ENCODE measurements around the gene STAC. TPM values are rescaled to one million over a fixed set of nuclear protein-coding genes. Genes with fewer than 3 reads are reported as not detected.
"Not testable (repeated sequence)": the region's sequence is repeated elsewhere in the genome, so short reads cannot be mapped to it uniquely, and the experiment has no call there.

STAC gene
- total and polyA plus RNA-seq, 5 experiments from 2014 or later = not detected

DNA sequence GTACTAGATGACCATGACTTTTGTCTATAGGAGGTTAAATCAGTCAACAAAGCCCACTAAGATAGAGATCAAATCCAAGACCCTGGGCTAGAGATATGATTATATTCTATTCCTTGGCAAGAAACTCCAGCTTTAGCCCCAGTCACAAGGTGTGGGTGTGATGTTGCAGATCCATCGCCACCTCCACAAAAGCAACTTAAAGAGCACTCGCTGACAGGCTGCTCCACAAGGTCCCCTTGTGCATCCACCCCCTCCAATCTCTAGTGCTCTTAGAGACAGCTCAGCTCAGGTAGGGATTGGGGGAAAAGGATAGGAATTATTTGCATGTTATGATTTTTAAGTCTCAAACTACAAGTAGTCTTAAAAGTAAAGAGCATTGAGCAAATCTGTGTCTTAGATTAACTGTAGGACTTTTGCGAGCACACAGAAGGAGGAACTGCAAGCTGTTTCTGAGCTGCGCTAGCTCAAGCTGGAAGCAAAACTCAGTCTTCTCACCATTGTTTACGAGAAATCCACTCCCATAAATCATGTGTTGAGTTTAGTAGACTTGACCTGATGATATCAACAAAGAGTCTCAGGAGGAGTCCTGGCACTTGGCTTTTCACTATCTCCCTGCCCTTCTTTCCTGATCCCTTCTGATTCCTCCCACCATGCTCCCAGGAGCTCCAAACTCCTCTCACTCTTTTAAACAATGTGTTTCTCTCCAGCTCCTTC lies 177.6 kb downstream of the STAC start:
- ATAC-seq (no peak), DNase-seq (no peak)
- Mint-ChIP-seq H3K4me1 (peaks cover 0 to 10% (median 0%) of the 10 kb centered on the region in 4 donors), H3K27me3 (peaks cover 0 to 7% (median 3%) of the 10 kb centered on the region in 5 donors), H3K4me3 (no peak overlapping the region), H3K9me3 (peaks cover 0 to 3% (median 0%) of the 10 kb centered on the region in 9 donors), H3K27ac (no peak overlapping the region), H3K36me3 (no peaks in the 10 kb centered on the region)
- POLR2A ChIA-PET = no interaction called here

DNA sequence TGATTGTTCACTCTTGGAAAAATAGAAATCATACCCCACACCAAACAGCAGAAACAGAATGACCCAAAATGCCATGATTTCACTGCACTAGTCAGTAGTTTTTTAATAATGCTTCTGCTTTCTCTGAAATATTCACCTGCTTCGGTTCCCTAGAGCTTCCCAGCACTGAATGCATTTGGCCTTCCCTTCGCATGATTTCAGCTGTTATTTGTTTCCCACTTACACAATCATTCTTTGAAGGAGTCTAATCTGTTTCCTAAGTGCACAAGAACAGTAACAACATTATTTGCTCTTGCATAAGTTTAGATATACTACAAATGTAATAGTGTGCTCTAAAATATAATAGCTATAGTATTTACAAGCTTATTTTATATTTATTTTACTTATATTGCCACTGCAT lies 178.7 kb downstream of the STAC start:
- H3K9me3 Mint-ChIP-seq = peaks cover 0 to 3% (median 0%) of the 10 kb centered on the region in 9 donors
- DNase-seq (no peak), ATAC-seq (no peak)
- POLR2A ChIA-PET = no interaction called here
- H3K27me3 Mint-ChIP-seq = peaks cover 0 to 7% (median 3%) of the 10 kb centered on the region in 5 donors
- no peaks in the 10 kb centered on the region for H3K36me3 Mint-ChIP-seq
- peaks cover 0 to 10% (median 0%) of the 10 kb centered on the region in 4 donors for H3K4me1 Mint-ChIP-seq
- H3K27ac Mint-ChIP-seq = no peak overlapping the region
- H3K4me3 Mint-ChIP-seq = no peak overlapping the region

DNA sequence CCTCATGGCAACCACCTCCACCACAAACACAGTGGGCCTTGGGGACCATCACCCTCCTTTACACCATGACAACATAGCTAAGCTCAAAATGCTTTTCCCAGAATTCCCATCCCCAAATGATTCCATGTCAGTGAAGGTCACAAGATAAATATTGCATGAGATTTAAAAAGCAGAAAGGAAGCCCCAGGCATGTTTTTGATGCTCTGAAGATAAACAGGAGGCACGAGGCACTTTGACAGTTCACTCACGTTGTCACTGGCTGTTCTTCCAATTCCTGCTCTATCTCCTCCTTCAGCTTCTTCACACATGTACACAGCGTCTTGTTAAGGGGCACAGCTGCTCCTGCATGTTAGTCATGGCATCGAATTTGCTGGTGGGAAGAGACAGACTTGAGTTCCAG lies 180.4 kb downstream of the STAC start:
- Mint-ChIP-seq H3K27ac (no peak overlapping the region), H3K36me3 (no peaks in the 10 kb centered on the region), H3K9me3 (peaks cover 0 to 1% (median 0%) of the 10 kb centered on the region in 9 donors), H3K4me3 (no peak overlapping the region), H3K27me3 (peaks cover 0 to 7% (median 3%) of the 10 kb centered on the region in 5 donors), H3K4me1 (peaks cover 0 to 10% (median 0%) of the 10 kb centered on the region in 4 donors)
- no peak for ATAC-seq
- POLR2A ChIA-PET = no interaction called here
- no peak for DNase-seq

DNA sequence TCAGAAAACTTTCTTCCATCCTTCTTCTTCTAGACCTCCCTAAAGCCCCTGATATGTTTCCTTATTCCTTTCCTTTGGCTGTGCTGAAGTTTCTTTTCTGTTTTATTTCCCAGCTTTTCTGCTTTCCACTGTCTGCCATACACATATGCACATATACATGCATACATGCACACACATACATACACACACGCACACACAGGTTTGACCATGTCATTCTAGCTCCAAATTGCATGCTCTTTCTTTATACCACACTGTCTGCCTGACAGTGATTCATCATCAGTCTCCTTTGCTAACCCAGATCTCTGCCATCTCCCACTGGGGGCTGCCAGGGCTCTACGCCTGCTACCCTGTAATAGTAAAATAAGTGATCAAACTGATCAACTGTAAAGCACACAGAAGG lies 181.3 kb downstream of the STAC start:
- DNase-seq (no peak), ATAC-seq (no peak)
- H3K4me3 Mint-ChIP-seq = no peak overlapping the region
- H3K27ac Mint-ChIP-seq = no peak overlapping the region
- H3K36me3 Mint-ChIP-seq = no peaks in the 10 kb centered on the region
- H3K4me1 Mint-ChIP-seq = peaks cover 0 to 10% (median 0%) of the 10 kb centered on the region in 4 donors
- H3K27me3 Mint-ChIP-seq = peaks cover 0 to 7% (median 3%) of the 10 kb centered on the region in 5 donors
- POLR2A ChIA-PET = no interaction called here
- peaks cover 0 to under 1% (median 0%) of the 10 kb centered on the region in 9 donors for H3K9me3 Mint-ChIP-seq

DNA sequence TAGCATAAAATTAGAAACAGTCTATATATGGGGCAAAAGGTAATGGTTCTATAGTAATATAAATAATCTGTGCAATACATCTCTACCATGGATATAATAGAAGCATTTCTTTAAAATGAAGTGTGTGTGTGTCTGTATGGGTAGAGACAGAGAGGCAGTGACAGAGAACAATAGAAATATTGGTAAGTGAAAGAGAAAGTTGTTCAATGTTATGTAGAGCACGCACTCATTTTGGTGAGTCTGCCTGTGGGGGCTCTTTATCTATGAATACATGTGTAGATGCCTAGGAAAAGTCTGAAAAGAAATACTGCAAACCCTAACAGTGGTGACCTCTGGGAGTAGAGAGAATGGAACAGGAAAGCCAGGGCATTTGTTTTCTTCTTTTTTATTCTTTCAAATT lies 182.6 kb downstream of the STAC start:
- H3K4me3 Mint-ChIP-seq = no peak overlapping the region
- peaks cover 0 to 7% (median 1%) of the 10 kb centered on the region in 5 donors for H3K27me3 Mint-ChIP-seq
- H3K27ac Mint-ChIP-seq = no peak overlapping the region
- DNase-seq = no peak
- POLR2A ChIA-PET = no interaction called here
- peaks cover 0 to 8% (median 0%) of the 10 kb centered on the region in 9 donors for H3K9me3 Mint-ChIP-seq
- no peak for ATAC-seq
- no peaks in the 10 kb centered on the region for H3K4me1 Mint-ChIP-seq
- H3K36me3 Mint-ChIP-seq = no peaks in the 10 kb centered on the region

DNA sequence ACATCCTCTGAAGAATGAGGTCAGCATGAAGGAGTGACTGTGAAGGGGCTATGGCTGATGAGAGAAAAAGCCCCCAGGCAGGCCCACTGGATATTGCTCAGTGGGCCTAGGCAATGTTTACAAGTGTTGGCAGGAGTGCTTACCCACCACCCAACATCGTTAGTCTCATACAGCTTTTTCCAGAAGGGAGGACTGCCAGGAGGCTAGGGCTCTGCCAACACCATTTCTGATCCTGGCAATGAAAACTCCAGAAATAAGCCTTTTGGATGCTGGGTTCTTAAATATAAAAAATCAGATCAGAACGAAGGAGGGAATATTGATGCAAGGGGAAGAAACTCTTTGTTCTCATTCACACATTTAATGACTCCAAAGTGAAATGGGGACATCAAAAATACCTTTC lies 194.9 kb downstream of the STAC start:
- H3K4me1 Mint-ChIP-seq = no peaks in the 10 kb centered on the region
- ATAC-seq (no peak), DNase-seq (no peak)
- peaks cover 3 to 26% (median 14%) of the 10 kb centered on the region in 9 donors for H3K9me3 Mint-ChIP-seq
- peaks cover 0 to 22% (median 4%) of the 10 kb centered on the region in 5 donors for H3K27me3 Mint-ChIP-seq
- H3K36me3 Mint-ChIP-seq = peaks cover 2 to 8% (median 3%) of the 10 kb centered on the region in 3 donors
- H3K4me3 Mint-ChIP-seq = no peak overlapping the region
- POLR2A ChIA-PET = no interaction called here
- H3K27ac Mint-ChIP-seq = no peak overlapping the region

DNA sequence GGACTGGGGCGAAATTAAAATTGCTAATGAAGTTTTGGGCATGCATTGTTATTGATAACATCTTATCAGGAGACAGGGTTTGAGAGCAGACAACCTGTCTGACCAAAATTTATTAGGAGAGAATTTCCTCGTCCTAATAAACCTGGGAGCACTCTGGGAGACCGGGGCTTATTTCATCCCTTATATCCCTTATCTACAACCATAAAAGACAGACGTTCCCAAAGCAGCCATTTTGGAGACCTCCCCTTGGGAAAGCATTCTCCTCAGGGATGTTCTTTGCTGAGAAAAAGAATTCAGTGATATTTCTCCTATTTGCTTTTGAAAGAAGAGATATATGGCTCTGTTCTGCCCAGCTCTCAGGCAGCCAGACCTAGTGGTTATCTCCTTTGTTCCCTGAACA lies 198.1 kb downstream of the STAC start:
- Mint-ChIP-seq H3K9me3 (peaks cover 3 to 27% (median 17%) of the 10 kb centered on the region in 9 donors), H3K27me3 (peaks cover 7 to 39% (median 13%) of the 10 kb centered on the region in 5 donors), H3K36me3 (peaks cover 2 to 21% (median 3%) of the 10 kb centered on the region in 3 donors)
- DNase-seq, H3K4me3 Mint-ChIP-seq, POLR2A ChIA-PET, ATAC-seq, H3K4me1 Mint-ChIP-seq, H3K27ac Mint-ChIP-seq: not testable (repeated sequence)

DNA sequence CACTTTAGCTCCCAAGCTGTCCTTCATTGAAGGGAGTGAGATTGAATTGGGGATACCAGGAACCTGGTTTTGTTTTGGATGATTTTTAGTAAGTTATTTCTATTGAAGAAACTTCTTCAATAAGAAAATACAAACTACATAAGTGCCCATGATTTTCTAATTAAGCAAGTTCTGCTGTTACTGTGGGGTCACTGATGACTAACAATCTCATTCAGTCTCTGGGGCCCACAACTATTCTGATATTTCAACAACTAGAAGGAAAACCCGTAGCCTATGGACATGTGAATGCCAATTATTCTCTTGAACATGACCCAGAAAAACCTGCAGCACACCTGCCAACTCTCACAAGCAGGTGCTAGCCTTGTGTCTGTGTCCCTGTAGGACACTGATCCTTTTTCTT lies 199.4 kb downstream of the STAC start:
- H3K4me3 Mint-ChIP-seq = no peak overlapping the region
- H3K27me3 Mint-ChIP-seq = peaks cover 9 to 31% (median 11%) of the 10 kb centered on the region in 5 donors
- ATAC-seq = no peak
- peaks cover 0 to 21% (median 2%) of the 10 kb centered on the region in 3 donors for H3K36me3 Mint-ChIP-seq
- H3K27ac Mint-ChIP-seq = no peak overlapping the region
- DNase-seq = no peak
- H3K9me3 Mint-ChIP-seq = peaks cover 5 to 35% (median 17%) of the 10 kb centered on the region in 9 donors
- H3K4me1 Mint-ChIP-seq = no peaks in the 10 kb centered on the region
- POLR2A ChIA-PET = no interaction called here

DNA sequence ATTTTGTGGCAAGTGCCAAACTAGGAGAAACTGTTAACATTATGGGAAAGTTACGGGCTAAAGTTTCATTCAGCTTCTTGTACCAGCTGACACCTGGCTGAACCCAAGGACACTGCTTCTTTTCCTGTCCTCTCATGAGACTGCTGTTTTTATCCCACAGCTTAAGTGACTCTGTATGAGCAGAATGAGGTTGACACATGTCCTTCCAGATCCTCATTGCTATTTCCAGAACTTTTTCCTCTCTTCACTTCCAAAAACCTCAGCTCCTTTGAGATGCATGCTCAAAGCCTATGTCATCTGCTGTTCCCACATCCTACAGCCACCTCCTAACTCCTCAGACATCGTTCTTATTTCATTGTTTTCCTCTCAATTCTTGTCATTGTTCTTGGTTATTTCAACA lies 200.4 kb downstream of the STAC start:
- no peak for ATAC-seq
- Mint-ChIP-seq H3K27me3 (peaks cover 9 to 29% (median 11%) of the 10 kb centered on the region in 5 donors), H3K4me3 (no peak overlapping the region), H3K27ac (peak overlapping the region in 1 of 10 donors; percentile 56), H3K4me1 (no peaks in the 10 kb centered on the region), H3K9me3 (peaks cover 5 to 40% (median 17%) of the 10 kb centered on the region in 9 donors), H3K36me3 (peaks cover 0 to 22% (median 2%) of the 10 kb centered on the region in 3 donors)
- no peak for DNase-seq
- POLR2A ChIA-PET = no interaction called here

DNA sequence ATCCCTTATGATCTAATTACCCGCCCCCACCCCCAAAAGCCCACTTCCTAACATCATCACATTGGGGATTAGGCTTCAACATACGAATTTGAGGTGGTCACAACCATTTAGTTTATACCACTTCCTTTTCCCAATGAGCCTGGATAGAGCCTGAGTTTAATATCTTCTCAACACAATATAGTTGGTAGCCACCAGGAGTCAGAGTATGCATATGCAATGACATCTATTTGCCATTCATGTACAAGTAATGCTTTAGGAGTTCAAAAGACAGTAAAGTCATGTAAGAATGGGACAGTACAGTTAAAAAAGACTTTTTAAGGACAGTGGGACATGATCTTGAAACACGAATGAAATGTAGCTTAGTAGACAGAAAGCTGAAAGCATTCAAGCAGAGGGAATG lies 211.7 kb downstream of the STAC start:
- H3K4me3 Mint-ChIP-seq = no peak overlapping the region
- ATAC-seq (no peak), DNase-seq (no peak)
- no peak overlapping the region for H3K27ac Mint-ChIP-seq
- H3K9me3 Mint-ChIP-seq = peaks cover 0 to 20% (median 5%) of the 10 kb centered on the region in 9 donors
- no peaks in the 10 kb centered on the region for H3K36me3 Mint-ChIP-seq
- peaks cover 4 to 13% (median 7%) of the 10 kb centered on the region in 5 donors for H3K27me3 Mint-ChIP-seq
- H3K4me1 Mint-ChIP-seq = no peaks in the 10 kb centered on the region
- POLR2A ChIA-PET = no interaction called here

DNA sequence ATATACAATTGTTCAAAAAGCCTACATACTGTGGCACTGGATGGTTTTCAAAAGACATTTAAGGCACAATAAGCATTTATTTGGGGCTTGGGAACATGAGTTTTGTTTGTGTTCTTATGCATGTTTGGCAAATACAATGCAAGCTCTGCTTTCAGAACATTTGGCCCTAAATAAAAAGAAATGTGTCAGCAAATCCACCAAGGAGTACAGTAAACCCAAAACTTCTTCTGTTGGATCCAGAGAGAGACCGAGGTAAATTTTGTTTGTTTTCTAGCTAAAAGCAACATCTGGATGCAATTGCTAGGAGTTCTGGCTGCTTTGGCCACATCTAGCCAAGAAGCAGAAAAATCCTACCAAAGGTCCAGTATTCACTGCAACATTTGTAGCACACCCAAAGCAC lies 215.2 kb downstream of the STAC start:
- ATAC-seq = no peak
- no peak for DNase-seq
- H3K4me3 Mint-ChIP-seq = no peak overlapping the region
- no peaks in the 10 kb centered on the region for H3K9me3 Mint-ChIP-seq
- POLR2A ChIA-PET = no interaction called here
- no peaks in the 10 kb centered on the region for H3K36me3 Mint-ChIP-seq
- H3K27me3 Mint-ChIP-seq = peaks cover 4 to 18% (median 12%) of the 10 kb centered on the region in 5 donors
- H3K27ac Mint-ChIP-seq = no peak overlapping the region
- no peaks in the 10 kb centered on the region for H3K4me1 Mint-ChIP-seq

DNA sequence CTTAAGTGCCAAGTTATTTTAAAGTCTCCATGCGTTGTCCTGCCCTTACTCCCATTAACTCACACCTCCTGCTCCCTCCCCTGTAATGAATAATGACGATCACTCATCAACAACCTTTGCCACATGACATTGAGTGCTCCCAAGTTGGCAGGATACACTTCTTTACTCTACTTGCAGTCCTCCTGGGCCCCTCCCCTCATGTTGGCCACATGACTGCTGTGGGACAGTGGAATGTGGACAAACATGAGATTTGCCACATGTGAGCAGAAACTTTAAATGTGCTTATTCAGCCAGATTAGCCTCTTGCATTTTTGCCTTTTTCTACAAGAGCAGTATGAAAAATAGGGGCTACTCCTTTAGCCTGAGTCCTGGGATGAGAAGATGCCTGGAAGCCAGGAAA lies 216.1 kb downstream of the STAC start:
- Mint-ChIP-seq H3K4me3 (no peak overlapping the region), H3K4me1 (no peaks in the 10 kb centered on the region), H3K36me3 (no peaks in the 10 kb centered on the region), H3K9me3 (peaks cover 0 to 2% (median 0%) of the 10 kb centered on the region in 9 donors), H3K27ac (no peak overlapping the region), H3K27me3 (peaks cover 6 to 20% (median 12%) of the 10 kb centered on the region in 5 donors)
- POLR2A ChIA-PET = no interaction called here
- no peak for DNase-seq
- ATAC-seq = no peak

DNA sequence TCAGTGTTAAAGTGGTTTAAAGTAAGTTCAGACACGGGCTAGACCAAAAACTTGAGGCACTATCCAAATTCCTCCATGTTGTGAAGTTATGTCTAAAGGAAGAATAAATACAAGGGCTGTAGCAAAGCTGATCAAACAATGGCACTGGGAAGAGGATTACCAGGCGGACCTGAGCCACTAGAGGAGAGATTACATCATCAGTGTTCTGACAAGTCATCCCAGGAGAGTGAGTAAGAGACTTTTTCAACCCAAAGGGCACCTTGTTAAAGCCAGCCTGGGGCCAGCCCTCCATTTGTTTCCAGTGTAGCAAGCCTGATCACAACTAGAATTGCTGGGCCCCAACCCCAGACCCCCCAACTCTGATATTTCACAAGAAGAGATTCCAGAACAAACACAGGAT lies 217.1 kb downstream of the STAC start:
- ATAC-seq = no peak

More for the DNA sequence above, 217.1 kb downstream of the STAC start:
- POLR2A ChIA-PET = no interaction called here
- H3K27ac Mint-ChIP-seq = no peak overlapping the region
- no peaks in the 10 kb centered on the region for H3K36me3 Mint-ChIP-seq
- H3K9me3 Mint-ChIP-seq = peaks cover 0 to 2% (median 0%) of the 10 kb centered on the region in 9 donors
- peaks cover 8 to 27% (median 14%) of the 10 kb centered on the region in 5 donors for H3K27me3 Mint-ChIP-seq
- H3K4me3 Mint-ChIP-seq = no peak overlapping the region
- no peaks in the 10 kb centered on the region for H3K4me1 Mint-ChIP-seq
- no peak for DNase-seq
